ENCODE results near the gene NKAIN2.

Gene NKAIN2

GRCh38 chr6:124099520-124099919 lies 295.9 kb downstream of the NKAIN2 start:
- DNase-seq (ENCODE audit: low read depth), result no peak
- H3K4me3 ChIP-seq (ENCODE audit: control insufficient read depth, low read depth, low read length), result no peak overlapping the region
- no peak for TF ChIP-seq CTCF (conservative IDR thresholded peaks at IDR 0.05; ENCODE audit: control insufficient read depth, insufficient read depth, low read depth, low read length)

GRCh38 chr6:124110514-124110913 lies 306.8 kb downstream of the NKAIN2 start:
- TF ChIP-seq CTCF (conservative IDR thresholded peaks at IDR 0.05; ENCODE audit: control insufficient read depth, insufficient read depth, low read depth, low read length), result no peak
- no peak overlapping the region for H3K4me3 ChIP-seq (ENCODE audit: control insufficient read depth, low read depth, low read length)
- no peak for DNase-seq (ENCODE audit: low read depth)

GRCh38 chr6:124119596-124119995 lies 315.9 kb downstream of the NKAIN2 start:
- no peak for TF ChIP-seq CTCF (conservative IDR thresholded peaks at IDR 0.05; ENCODE audit: control insufficient read depth, insufficient read depth, low read depth, low read length)
- no peak overlapping the region for H3K4me3 ChIP-seq (ENCODE audit: control insufficient read depth, low read depth, low read length)
- DNase-seq (ENCODE audit: low read depth), result no peak

GRCh38 chr6:124123617-124124209 lies 320.0 kb downstream of the NKAIN2 start:
- no peak overlapping the region for H3K4me3 ChIP-seq (ENCODE audit: control insufficient read depth, low read depth, low read length)
- no peak for TF ChIP-seq CTCF (conservative IDR thresholded peaks at IDR 0.05; ENCODE audit: control insufficient read depth, insufficient read depth, low read depth, low read length)
- DNase-seq (ENCODE audit: low read depth), result peak; percentile 1

- DNase-seq (ENCODE audit: low read depth), result peak; percentile 13
- H3K4me3 ChIP-seq (ENCODE audit: control insufficient read depth, low read depth, low read length), result no peak overlapping the region
- TF ChIP-seq CTCF (conservative IDR thresholded peaks at IDR 0.05; ENCODE audit: control insufficient read depth, insufficient read depth, low read depth, low read length), result no peak
These were observed 327.6 kb downstream of the NKAIN2 start for GRCh38 chr6:124131259-124131658.

- no peak for DNase-seq (ENCODE audit: low read depth)
- no peak overlapping the region for H3K4me3 ChIP-seq (ENCODE audit: control insufficient read depth, low read depth, low read length)
- TF ChIP-seq CTCF (conservative IDR thresholded peaks at IDR 0.05; ENCODE audit: control insufficient read depth, insufficient read depth, low read depth, low read length), result no peak
These were observed 328.1 kb downstream of the NKAIN2 start for GRCh38 chr6:124131779-124132178.

GRCh38 chr6:124132256-124132655 lies 328.6 kb downstream of the NKAIN2 start:
- no peak for DNase-seq (ENCODE audit: low read depth)
- H3K4me3 ChIP-seq (ENCODE audit: control insufficient read depth, low read depth, low read length), result no peak overlapping the region
- TF ChIP-seq CTCF (conservative IDR thresholded peaks at IDR 0.05; ENCODE audit: control insufficient read depth, insufficient read depth, low read depth, low read length), result no peak

Data from fibroblast of mammary gland (primary cell).